K562 (cell line): ENCODE results near the gene POLD1. TPM values are rescaled to one million over a fixed set of nuclear protein-coding genes. Genes with fewer than 3 reads are reported as not detected.

ENCODE experiments used
- ATAC-seq: fragments of 200-7000 bp; cut with Tn5 transposase; 3 replicates; pipeline ENCODE4 v1.9.1; 2020; ENCODE audit warnings: moderate library complexity
- BruUV-seq: library from RNA; stranded (reverse); fragments of 400-500 nt; replicated peaks from 2 replicates; lab custom pipeline; 2021; lab: Mats Ljungman, UMichigan
- CTCF ChIA-PET: fragments of 300-600 bp; formaldehyde crosslinking; extraction: SDS; loops from one replicate; lab custom pipeline; 2021; ENCODE audit warnings: low intra/inter-chr PET ratio; lab: Yijun Ruan, JAX
- POLR2A ChIA-PET: fragments of 300-600, 350-650 bp; sonication (Branson Sonifier 250); formaldehyde crosslinking; extraction: SDS; loops from one replicate; lab custom pipeline; 2021; ENCODE audit warnings: antibody characterized with exemption, inconsistent platforms; lab: Yijun Ruan, JAX
- DNase-seq, 4 experiments: peaks; one replicate each; pipeline versions ENCODE4 v3.0.0 to v3.0.0-alpha.2; 2011 to 2018; ENCODE audit warnings: low spot score in 3 of 4, mixed read lengths in 3 of 4; ENCODE audit errors: extremely low read depth in 1 of 4
- FAIRE-seq: peaks from 2 replicates; lab custom pipeline; 2011; peaks lifted over from hg19 to GRCh38; lab: Jason Lieb, UNC
- H2AFZ ChIP-seq: 2 replicates; pipeline ENCODE4 v1.6.0; 2011; ENCODE audit warnings: low read depth, low read length, control low read depth, inconsistent platforms
- H3K27ac ChIP-seq: fragments of 200-600 bp; 3 replicates; pipeline ENCODE4 v1.8.0; 2011; ENCODE audit warnings: low read depth, mild to moderate bottlenecking, control low read depth, inconsistent platforms, low read length, moderate library complexity, mixed read lengths; ENCODE audit errors: extremely low read depth
- H3K27me3 ChIP-seq, 2 experiments: fragments of 300-600 bp in 1 of 2; 2 replicates in 1 of 2; 3 replicates in 1 of 2; pipeline versions ENCODE4 v1.6.0 to v1.8.0; 2011; ENCODE audit warnings: inconsistent platforms in 2 of 2, low read length in 2 of 2, mild to moderate bottlenecking in 1 of 2, mixed read lengths in 1 of 2, moderate library complexity in 1 of 2; ENCODE audit not compliant: control insufficient read depth in 2 of 2, insufficient read depth in 2 of 2
- H3K36me3 ChIP-seq: fragments of 300-600 bp; 3 replicates; pipeline ENCODE4 v1.8.0; 2011; ENCODE audit warnings: mild to moderate bottlenecking, low read length, inconsistent platforms; ENCODE audit not compliant: control insufficient read depth, insufficient read depth
- H3K4me1 ChIP-seq, 2 experiments: fragments of 200-600 bp in 1 of 2; replicated peaks in 1 of 2; 2 replicates in 1 of 2; 3 replicates in 1 of 2; pipeline versions ENCODE4 v1.5.1 to v1.8.0; 2011; ENCODE audit warnings: inconsistent platforms in 2 of 2, low read length in 2 of 2, mild to moderate bottlenecking in 1 of 2, mixed read lengths in 1 of 2, moderate library complexity in 1 of 2; ENCODE audit not compliant: control insufficient read depth in 2 of 2, insufficient read depth in 2 of 2
- H3K4me2 ChIP-seq: 2 replicates; pipeline ENCODE4 v1.6.1; 2011; ENCODE audit warnings: low read length, control low read depth, inconsistent platforms, mixed read lengths; ENCODE audit not compliant: insufficient read depth
- H3K4me3 ChIP-seq: fragments of 200-600 bp; sonication (generic), shearing (Covaris generic); 2 replicates; pipeline ENCODE4 v1.5.1; 2016; ENCODE audit warnings: control low read depth, inconsistent platforms
- H3K79me2 ChIP-seq: fragments of 200-600 bp; 3 replicates; pipeline ENCODE4 v1.8.0; 2011; ENCODE audit warnings: low read length, inconsistent platforms; ENCODE audit not compliant: control insufficient read depth, insufficient read depth
- H3K9ac ChIP-seq, 2 experiments: 2 replicates each; pipeline versions ENCODE4 v1.6.0 to v1.6.1; 2011; ENCODE audit warnings: low read depth in 2 of 2, low read length in 2 of 2, control low read depth in 1 of 2, inconsistent platforms in 1 of 2, mild to moderate bottlenecking in 1 of 2, mixed read lengths in 1 of 2; ENCODE audit not compliant: insufficient read depth in 1 of 2
- H3K9me1 ChIP-seq: one replicate; pipeline ENCODE4 v1.6.0; 2011; ENCODE audit warnings: inconsistent platforms, mild to moderate bottlenecking, low read length, moderate library complexity; ENCODE audit not compliant: control insufficient read depth, insufficient read depth
- H3K9me3 ChIP-seq: replicated peaks from 2 replicates; pipeline ENCODE4 v1.5.1; 2011; ENCODE audit warnings: low read depth, low read length, inconsistent platforms; ENCODE audit not compliant: control insufficient read depth, insufficient read depth
- H4K20me1 ChIP-seq: replicated peaks from 2 replicates; pipeline ENCODE4 v1.6.1; 2011; ENCODE audit warnings: low read length, inconsistent platforms, mixed read lengths; ENCODE audit not compliant: control insufficient read depth, insufficient read depth
- CBFA2T2 ChIP-seq: fragments of 450-650 bp; conservative IDR thresholded peaks from 2 replicates; pipeline ENCODE4 v1.6.1; 2017; ENCODE audit warnings: mild to moderate bottlenecking
- CBFA2T3 ChIP-seq: fragments of 450-650 bp; IDR thresholded peaks from 2 replicates; pipeline ENCODE4 v1.6.1; 2017
- NFIC ChIP-seq: fragments of 450-650 bp; IDR thresholded peaks from 2 replicates; pipeline ENCODE4 v1.6.1; 2017; ENCODE audit warnings: mild to moderate bottlenecking, inconsistent platforms
- WHSC1 ChIP-seq: IDR thresholded peaks from one replicate; pipeline ENCODE4 v1.6.1; 2012; ENCODE audit warnings: low read length, control low read depth, inconsistent platforms
- WGBS: fragments of 100-300 bp; shearing (Covaris generic); methylation state at CpG from one replicate; pipeline ENCODE4 v1.1.6; 2016; ENCODE audit warnings: low coverage, mixed read lengths; ENCODE audit not compliant: insufficient coverage; ENCODE audit errors: missing lambda C conversion rate; 5-methylcytosine and 5-hydroxymethylcytosine counted together
- in situ Hi-C: fragments of 300-500 bp; cut with MboI; formaldehyde crosslinking; loops from 4 replicates; pipeline ENCODE4 v1.15.0; 2018; ENCODE audit warnings: inconsistent platforms, mixed read lengths
- intact Hi-C: fragments of 100-400 bp; cut with micrococcal nuclease; formaldehyde crosslinking; loops from 2 replicates; pipeline ENCODE4 v1.14.2; 2022
- polyA plus RNA-seq, 8 experiments: library from polyadenylated mRNA; depleted of rRNA in 4 of 8; stranded (reverse) in 5 of 8; unstranded in 3 of 8; fragments of >200 nt; fragmentation: Nextera tagmentation in 2 of 8; fragmentation: Illumina TruSeq in 1 of 8; extraction: Ambion mirVana in 2 of 8; extraction: Trizol in 1 of 8; gene quantifications; 2 replicates each; pipeline versions ENCODE4 v1.2.1 to v1.2.3, GENCODE V29; 2011 to 2014; ENCODE audit warnings: inconsistent platforms in 1 of 8, missing spikeins in 1 of 8
- total RNA-seq, 7 experiments: library from RNA; depleted of rRNA in 6 of 7; stranded (reverse); fragments of >200 nt in 6 of 7; fragmentation: Illumina TruSeq in 2 of 7; extraction: Trizol in 2 of 7; gene quantifications; 2 replicates each; pipeline versions ENCODE4 v1.2.1 to v1.2.3, GENCODE V29; 2011 to 2021; ENCODE audit warnings: low replicate concordance in 1 of 7

The POLD1 gene
- total and polyA plus RNA-seq, 9 of the 15 experiments (the other 6 are each of a cell fraction or from before 2014, with no cell fraction given) = 1.3 to 312 (median 47.8) TPM

DNA sequence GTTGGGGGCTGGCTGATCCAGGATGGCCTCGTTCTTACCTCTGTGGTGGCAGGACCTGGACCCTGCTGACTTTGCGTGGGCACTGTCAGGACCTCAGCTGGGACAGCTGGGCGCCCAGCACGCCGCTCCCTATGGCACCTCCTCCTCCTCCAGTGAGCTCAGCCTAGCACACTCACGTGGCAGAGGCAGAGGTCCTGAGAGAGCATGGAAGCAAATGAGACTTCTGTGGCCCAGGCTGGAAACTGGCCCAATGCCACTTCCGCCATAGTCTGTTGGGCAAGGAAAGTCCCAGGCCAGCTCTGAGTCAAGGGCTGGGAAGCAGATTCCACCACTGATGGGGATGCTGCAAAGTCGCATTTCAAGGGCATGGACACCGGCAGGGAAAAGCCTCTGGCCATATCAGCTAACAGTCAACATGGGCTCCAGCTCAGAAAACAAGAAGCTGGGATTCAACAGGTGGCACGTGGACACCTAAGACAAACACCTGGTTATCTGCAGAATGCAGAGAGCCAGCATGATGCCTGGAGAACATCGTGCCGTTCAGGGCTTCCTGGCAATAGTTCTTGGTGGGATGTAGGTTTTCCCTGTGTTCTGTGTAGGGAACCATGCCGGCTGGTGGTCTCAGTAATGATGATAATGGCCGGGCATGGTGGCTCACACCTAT is 65.2 kb downstream of the POLD1 start:
- 9% methylated on average over 14 of the region's 14 CpGs for WGBS
- BruUV-seq = no TSS peak
- POLR2A ChIA-PET = interaction anchor here (1.1 kb wide), 1 partner anchor 71 kb away, joined by 3 read pairs; no protein-coding TSS in a partner anchor
- no peak overlapping the region for H2AFZ ChIP-seq
- no peaks in the 10 kb centered on the region for H3K36me3 ChIP-seq
- H3K79me2 ChIP-seq = no peaks in the 10 kb centered on the region
- no peaks in the 10 kb centered on the region for H3K9me3 ChIP-seq
- no peak overlapping the region for H3K27ac ChIP-seq
- H4K20me1 ChIP-seq = no peaks in the 10 kb centered on the region
- FAIRE-seq (no peak), DNase-seq (no peak), ATAC-seq (no peak)
- H3K4me1 ChIP-seq = peaks cover 0 to 11% of the 10 kb centered on the region in 2 experiments; a peak in 2 of 5 replicates
- H3K27me3 ChIP-seq = peaks cover 12 to 21% of the 10 kb centered on the region in 2 experiments; a peak in 4 of 5 replicates
- CTCF ChIA-PET = no interaction called here
- in situ Hi-C loops = no loop called here
- no peak overlapping the region for H3K4me2 ChIP-seq
- intact Hi-C loops = no loop called here
- H3K9ac ChIP-seq = peak overlapping the region in 1 of 2 experiments; percentile 45; a peak in 1 of 4 replicates
- H3K4me3 ChIP-seq = no peak overlapping the region
- TF ChIP-seq WHSC1 (no peak), CBFA2T3 (0 out of 2 replicates have a peak, but pooled peaks have one; percentile 21), CBFA2T2 (0 out of 2 replicates have a peak, but pooled peaks have one; percentile 5), NFIC (peak; percentile 9; the same call in 1 of the 2 replicates)
- H3K9me1 ChIP-seq = no peaks in the 10 kb centered on the region
